ENCODE data around the gene KCNIP4. TPM values are rescaled to one million over a fixed set of nuclear protein-coding genes. Genes with fewer than 3 reads are reported as not detected.

The KCNIP4 gene
- total and polyA plus RNA-seq, 9 of the 15 experiments (the other 6 are each of a cell fraction or from before 2014, with no cell fraction given): 0.25 to 0.41 TPM; not detected in 7

DNA sequence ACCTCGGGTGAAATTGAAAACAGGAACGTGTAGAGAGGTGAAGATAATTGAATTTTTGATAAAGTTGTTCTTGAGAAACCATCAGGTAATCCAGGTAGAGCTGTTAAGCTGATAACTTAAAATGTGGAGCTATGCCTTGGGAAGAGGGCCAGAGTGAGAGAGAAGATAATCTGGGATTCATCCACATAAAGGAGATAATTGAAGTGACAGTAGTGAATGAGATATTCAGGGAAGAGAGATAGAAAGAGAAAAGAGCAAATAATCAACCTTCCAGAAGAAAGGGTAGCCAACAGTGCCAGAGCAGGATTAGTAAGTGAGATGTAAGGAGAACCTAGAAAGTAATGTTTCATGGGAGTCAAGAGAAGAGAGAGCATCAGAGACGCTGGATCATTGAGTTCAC, 950.7 kb downstream of the KCNIP4 start:
- 2% methylated on average over 3 of the region's 3 CpGs for WGBS (ENCODE audit: insufficient coverage, low coverage, missing lambda C conversion rate)
- DNase-seq (ENCODE audit: extremely low read depth in 1 of 4, low spot score in 3 of 4): no peak
- POLR2A ChIA-PET: no interaction called here
- BruUV-seq (replicated peaks): no TSS peak
- Histone ChIP-seq H3K4me2 (ENCODE audit: insufficient read depth, low read length) (no peak overlapping the region), H4K20me1 (replicated peaks; ENCODE audit: control insufficient read depth, insufficient read depth, low read length) (no peaks in the 10 kb centered on the region), H3K36me3 (ENCODE audit: control insufficient read depth, insufficient read depth, low read length) (no peaks in the 10 kb centered on the region), H3K4me1 (replicated peaks in 1 of 2; ENCODE audit: control insufficient read depth in 2 of 2, insufficient read depth in 2 of 2, low read length in 2 of 2) (no peaks in the 10 kb centered on the region), H3K9me3 (replicated peaks; ENCODE audit: control insufficient read depth, insufficient read depth, low read depth, low read length) (no peaks in the 10 kb centered on the region), H3K4me3 (no peak overlapping the region), H3K79me2 (ENCODE audit: control insufficient read depth, insufficient read depth, low read length) (no peaks in the 10 kb centered on the region), H3K9ac (ENCODE audit: insufficient read depth in 1 of 2, low read depth in 2 of 2, low read length in 2 of 2) (no peak overlapping the region), H2AFZ (ENCODE audit: low read depth, low read length) (no peak overlapping the region), H3K27me3 (ENCODE audit: control insufficient read depth in 2 of 2, insufficient read depth in 2 of 2, low read length in 2 of 2) (no peaks in the 10 kb centered on the region), H3K27ac (ENCODE audit: extremely low read depth, low read depth, low read length) (no peak overlapping the region), H3K9me1 (ENCODE audit: control insufficient read depth, insufficient read depth, low read length) (no peaks in the 10 kb centered on the region)
- TF ChIP-seq SMARCB1 (IDR thresholded peaks at IDR 0.05; ENCODE audit: insufficient read length, low read depth): no peak
- no peak for ATAC-seq
- CTCF ChIA-PET (ENCODE audit: low intra/inter-chr PET ratio): no interaction called here
- intact Hi-C loops (cut with micrococcal nuclease) (no loop called here), in situ Hi-C loops (cut with MboI) (no loop called here)
- FAIRE-seq: no peak

DNA sequence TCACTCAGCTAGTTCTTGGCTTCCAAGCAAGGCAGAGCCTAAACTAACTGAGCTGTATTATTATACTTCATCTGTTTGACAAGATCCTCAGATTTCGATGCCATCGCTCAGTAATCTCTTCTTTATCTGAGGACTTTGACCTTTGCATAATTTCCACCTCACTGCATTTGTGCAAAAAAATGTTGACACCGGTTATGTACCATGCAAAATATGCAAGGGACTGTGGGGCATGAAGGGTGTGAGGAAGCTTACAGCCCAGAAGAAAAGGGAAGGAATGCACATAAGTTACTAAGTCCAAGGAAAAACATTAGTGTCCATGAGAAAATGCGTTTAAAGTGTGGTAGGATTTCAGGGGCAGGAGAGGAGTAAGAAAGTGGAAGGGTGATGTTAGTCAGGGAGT, 953.0 kb downstream of the KCNIP4 start:
- FAIRE-seq (no peak), ATAC-seq (no peak), DNase-seq (ENCODE audit: extremely low read depth in 1 of 4, low spot score in 3 of 4) (no peak)
- H2AFZ ChIP-seq (ENCODE audit: low read depth, low read length): no peak overlapping the region
- no TSS peak for BruUV-seq (replicated peaks)
- ChIA-PET CTCF (ENCODE audit: low intra/inter-chr PET ratio) (no interaction called here), POLR2A (no interaction called here)
- H3K4me3 ChIP-seq: no peak overlapping the region
- H3K9me3 ChIP-seq (replicated peaks; ENCODE audit: control insufficient read depth, insufficient read depth, low read depth, low read length): no peaks in the 10 kb centered on the region
- WGBS (ENCODE audit: insufficient coverage, low coverage, missing lambda C conversion rate): 0% methylated on average over 4 of the region's 4 CpGs
- no peak overlapping the region for H3K9ac ChIP-seq (ENCODE audit: insufficient read depth in 1 of 2, low read depth in 2 of 2, low read length in 2 of 2)
- H3K4me2 ChIP-seq (ENCODE audit: insufficient read depth, low read length): no peak overlapping the region
- H3K27ac ChIP-seq (ENCODE audit: extremely low read depth, low read depth, low read length): no peak overlapping the region
- in situ Hi-C loops (cut with MboI): no loop called here
- no peaks in the 10 kb centered on the region for H3K27me3 ChIP-seq (ENCODE audit: control insufficient read depth in 2 of 2, insufficient read depth in 2 of 2, low read length in 2 of 2)
- intact Hi-C loops (cut with micrococcal nuclease): no loop called here
- H3K9me1 ChIP-seq (ENCODE audit: control insufficient read depth, insufficient read depth, low read length): no peaks in the 10 kb centered on the region
- H4K20me1 ChIP-seq (replicated peaks; ENCODE audit: control insufficient read depth, insufficient read depth, low read length): no peaks in the 10 kb centered on the region
- no peaks in the 10 kb centered on the region for H3K4me1 ChIP-seq (replicated peaks in 1 of 2; ENCODE audit: control insufficient read depth in 2 of 2, insufficient read depth in 2 of 2, low read length in 2 of 2)
- no peaks in the 10 kb centered on the region for H3K79me2 ChIP-seq (ENCODE audit: control insufficient read depth, insufficient read depth, low read length)
- H3K36me3 ChIP-seq (ENCODE audit: control insufficient read depth, insufficient read depth, low read length): no peaks in the 10 kb centered on the region
- no peak for TF ChIP-seq DEAF1 (CRISPR knock-in tag; IDR thresholded peaks at IDR 0.05)
- no peak for TF ChIP-seq CHD2 (IDR thresholded peaks at IDR 0.05; ENCODE audit: low read depth, low read length)
- no peak for TF ChIP-seq ZNF561 (CRISPR knock-in tag; conservative IDR thresholded peaks at IDR 0.05)
- TF ChIP-seq HOXB6 (CRISPR knock-in tag; IDR thresholded peaks at IDR 0.05; ENCODE audit: borderline replicate concordance): no peak
- no peak for TF ChIP-seq ZC3H11A (IDR thresholded peaks at IDR 0.05; ENCODE audit: low read depth, low read length)
- TF ChIP-seq ZFP1 (CRISPR knock-in tag; IDR thresholded peaks at IDR 0.05): no peak
- TF ChIP-seq MTA2 (IDR thresholded peaks at IDR 0.05; ENCODE audit: low read depth): no peak
- TF ChIP-seq SMAD2 (IDR thresholded peaks at IDR 0.05; ENCODE audit: low read depth, low read length): no peak
- no peak for TF ChIP-seq ZNF239 (CRISPR knock-in tag; IDR thresholded peaks at IDR 0.05)
- no peak for TF ChIP-seq ZNF197 (CRISPR knock-in tag; IDR thresholded peaks at IDR 0.05; ENCODE audit: low read depth)
- no peak for TF ChIP-seq IRF1 (CRISPR knock-in tag; IDR thresholded peaks at IDR 0.05; ENCODE audit: borderline replicate concordance)
- no peak for TF ChIP-seq ZNF717 (CRISPR knock-in tag; IDR thresholded peaks at IDR 0.05)
- no peak for TF ChIP-seq SUPT5H (IDR thresholded peaks at IDR 0.05)
- no peak for TF ChIP-seq PHB2 (IDR thresholded peaks at IDR 0.05; ENCODE audit: low read depth)
- no peak for TF ChIP-seq ZNF644 (tag; IDR thresholded peaks at IDR 0.05; ENCODE audit: low read depth)
- no peak for TF ChIP-seq NEUROD1 (IDR thresholded peaks at IDR 0.05; ENCODE audit: borderline replicate concordance, low read depth, low read length, partially characterized antibody)
- no peak for TF ChIP-seq MCM7 (IDR thresholded peaks at IDR 0.05)
